Measurements from ENCODE around the gene GOLGA6L1.
"Not testable (repeated sequence)": the region's sequence is repeated elsewhere in the genome, so short reads cannot be mapped to it uniquely, and the experiment has no call there.

Gene GOLGA6L1

GRCh38 chr15:23136722-23137121 is at the start of gene GOLGA6L1:
Gene GOLGA6L1, minus strand, starts transcription at chr15:23136822. Its CDS starts 91 bp downstream, at chr15:23136731.
- DNase-seq (ENCODE audit: extremely low read depth, low read depth); H3K4me3 ChIP-seq (replicated peaks; ENCODE audit: low read depth, low read length): not testable (repeated sequence)

GRCh38 chr15:23181201-23181600 is 44.6 kb upstream of the GOLGA6L1 start:
- not testable (repeated sequence) for H3K4me3 ChIP-seq (replicated peaks; ENCODE audit: low read depth, low read length); DNase-seq (ENCODE audit: extremely low read depth, low read depth)

GRCh38 chr15:23180547-23180927 is 43.9 kb upstream of the GOLGA6L1 start:
- not testable (repeated sequence) for H3K4me3 ChIP-seq (replicated peaks; ENCODE audit: low read depth, low read length)

GRCh38 chr15:23179768-23180546 is 43.3 kb upstream of the GOLGA6L1 start:
- DNase-seq (ENCODE audit: extremely low read depth, low read depth); H3K4me3 ChIP-seq (replicated peaks; ENCODE audit: low read depth, low read length): not testable (repeated sequence)

More at GRCh38 chr15:23180547-23180927, 43.9 kb upstream of the GOLGA6L1 start:
- DNase-seq (ENCODE audit: extremely low read depth, low read depth): not testable (repeated sequence)

GRCh38 chr15:23176683-23177082 is 40.1 kb upstream of the GOLGA6L1 start:
- DNase-seq (ENCODE audit: extremely low read depth, low read depth); H3K4me3 ChIP-seq (replicated peaks; ENCODE audit: low read depth, low read length): not testable (repeated sequence)

GRCh38 chr15:23175606-23176005 is 39.0 kb upstream of the GOLGA6L1 start:
- DNase-seq (ENCODE audit: extremely low read depth, low read depth); H3K4me3 ChIP-seq (replicated peaks; ENCODE audit: low read depth, low read length): not testable (repeated sequence)

- H3K4me3 ChIP-seq (replicated peaks; ENCODE audit: low read depth, low read length): not testable (repeated sequence)
Measured at GRCh38 chr15:23174609-23175140, 38.1 kb upstream of the GOLGA6L1 start.

GRCh38 chr15:23132787-23133186 is 3.8 kb downstream of the GOLGA6L1 start:
- not testable (repeated sequence) for H3K4me3 ChIP-seq (replicated peaks; ENCODE audit: low read depth, low read length); DNase-seq (ENCODE audit: extremely low read depth, low read depth)

More at GRCh38 chr15:23174609-23175140, 38.1 kb upstream of the GOLGA6L1 start:
- DNase-seq (ENCODE audit: extremely low read depth, low read depth): not testable (repeated sequence)

GRCh38 chr15:23118208-23118607 is 18.4 kb downstream of the GOLGA6L1 start:
- H3K4me3 ChIP-seq (replicated peaks; ENCODE audit: low read depth, low read length): no peak overlapping the region
- no peak for TF ChIP-seq CTCF (IDR thresholded peaks at IDR 0.05; ENCODE audit: low read depth, low read length, missing control alignments)
- no peak for DNase-seq (ENCODE audit: extremely low read depth, low read depth)

GRCh38 chr15:23095796-23096195 is 40.8 kb downstream of the GOLGA6L1 start:
- TF ChIP-seq CTCF (IDR thresholded peaks at IDR 0.05; ENCODE audit: low read depth, low read length, missing control alignments): no peak
- no peak overlapping the region for H3K4me3 ChIP-seq (replicated peaks; ENCODE audit: low read depth, low read length)
- no peak for DNase-seq (ENCODE audit: extremely low read depth, low read depth)

- TF ChIP-seq CTCF (IDR thresholded peaks at IDR 0.05; ENCODE audit: low read depth, low read length, missing control alignments): no peak
- no peak for DNase-seq (ENCODE audit: extremely low read depth, low read depth)
- no peak overlapping the region for H3K4me3 ChIP-seq (replicated peaks; ENCODE audit: low read depth, low read length)
Measured at GRCh38 chr15:23083115-23083514, 53.5 kb downstream of the GOLGA6L1 start.

- not testable (repeated sequence) for DNase-seq (ENCODE audit: extremely low read depth, low read depth); H3K4me3 ChIP-seq (replicated peaks; ENCODE audit: low read depth, low read length)
Measured at GRCh38 chr15:23081996-23082737, 54.5 kb downstream of the GOLGA6L1 start.
